Activated CD8-positive, alpha-beta memory T cell treated with anti-CD3 and anti-CD28 coated beads, Interleukin-2, amount 50 U/mL, for 24 hours (primary cell): ENCODE results near the gene SLC44A1.

Experiments
- DNase-seq: peaks from one replicate; pipeline ENCODE4 v3.0.0-alpha.2; 2020; ENCODE audit errors: extremely low read depth

Gene SLC44A1

GRCh38 chr9:105338308-105338707 lies 93.9 kb downstream of the SLC44A1 start:
- DNase-seq, result no peak

DNA sequence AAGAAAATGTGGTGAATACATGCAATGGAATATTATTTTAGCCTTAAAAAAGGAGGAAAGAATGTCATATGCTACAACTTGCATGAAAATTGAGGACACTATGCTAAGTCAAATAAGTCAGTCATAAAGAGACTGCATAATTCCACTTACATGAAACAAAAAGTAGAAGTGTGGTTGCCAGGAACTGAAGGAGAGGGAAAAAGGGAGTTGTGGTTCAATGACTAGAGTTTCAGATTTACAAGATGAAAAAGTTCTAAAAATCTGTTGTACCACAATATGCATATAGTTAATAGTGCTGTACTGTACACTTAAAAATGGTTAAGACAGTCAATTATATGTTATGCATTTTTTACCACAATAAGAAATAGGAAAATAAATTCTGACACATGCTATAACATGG lies 95.4 kb downstream of the SLC44A1 start:
- no peak for DNase-seq

DNA sequence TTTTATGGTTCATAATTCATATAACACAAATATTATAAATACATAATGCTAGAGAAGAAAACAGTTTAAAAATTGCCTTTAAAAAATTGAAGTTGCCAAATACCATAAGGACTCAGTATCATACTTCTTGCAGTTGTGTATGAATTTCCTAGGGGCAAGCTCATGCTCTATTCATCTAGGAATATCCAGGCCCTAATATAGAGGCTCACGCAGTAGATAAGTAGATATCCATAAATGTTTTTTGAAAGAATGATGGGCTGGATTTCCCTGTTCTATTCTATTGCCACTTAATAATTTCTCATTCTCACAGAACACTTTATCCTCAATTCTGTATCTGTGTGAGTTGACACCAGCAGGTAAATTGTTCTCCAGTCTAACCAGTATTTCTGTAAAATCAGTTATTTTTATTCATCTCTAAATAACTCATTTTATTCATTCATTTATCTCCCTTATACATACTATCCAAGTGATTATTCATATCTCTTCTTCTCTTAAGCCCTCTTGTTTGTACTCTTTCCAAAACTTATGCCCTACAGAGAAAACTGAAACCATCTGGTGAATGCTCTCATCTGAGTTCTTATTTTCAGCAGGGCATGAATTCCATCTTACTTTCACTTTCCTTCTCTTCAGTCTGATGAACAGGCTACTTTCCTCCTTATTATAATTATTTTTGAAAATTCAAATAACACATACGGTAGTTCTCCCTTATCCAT lies 97.1 kb downstream of the SLC44A1 start:
- DNase-seq, result no peak

GRCh38 chr9:105342147-105342505 lies 97.7 kb downstream of the SLC44A1 start:
- no peak for DNase-seq

DNA sequence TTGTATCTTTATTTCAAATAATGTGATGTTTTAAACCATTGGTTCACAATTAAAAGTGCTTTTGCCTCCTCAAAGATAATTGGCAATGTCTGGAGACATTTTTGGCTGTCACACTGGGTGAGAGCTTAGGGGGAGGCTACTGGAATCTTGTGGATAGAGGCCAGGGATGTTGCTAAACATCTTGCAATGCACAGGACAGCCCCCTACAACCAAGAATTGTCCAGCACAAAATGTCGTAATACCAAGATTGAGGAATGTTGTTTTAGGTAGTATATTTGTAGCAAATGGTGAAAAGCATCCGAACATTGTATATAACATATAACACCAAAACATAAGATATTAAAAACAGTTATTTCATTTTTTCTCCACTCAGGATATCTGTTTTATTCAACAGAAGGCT lies 99.8 kb downstream of the SLC44A1 start:
- DNase-seq, result no peak

- no peak for DNase-seq
Measured at GRCh38 chr9:105345626-105346025, 101.2 kb downstream of the SLC44A1 start.

DNA sequence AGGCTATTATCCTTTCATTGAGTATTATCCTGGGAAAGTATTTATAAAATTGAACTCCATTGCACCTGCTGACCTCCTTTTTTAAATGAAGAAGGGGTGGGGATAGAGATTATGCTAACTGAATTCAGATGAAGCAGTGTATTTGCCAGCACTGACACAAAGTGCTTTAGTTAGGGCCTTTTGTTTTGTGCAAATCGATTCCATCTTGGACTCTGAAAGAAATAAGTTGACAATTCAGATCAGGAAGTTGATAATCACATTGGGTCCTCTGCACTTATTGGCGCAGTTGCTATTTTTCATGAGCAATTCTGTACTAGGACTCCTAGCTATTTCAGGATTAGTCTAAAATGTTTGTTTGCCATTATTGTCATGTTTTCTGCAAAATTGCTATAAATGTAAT lies 101.8 kb downstream of the SLC44A1 start:
- DNase-seq, result no peak

- DNase-seq, result no peak
Measured at GRCh38 chr9:105354448-105354847, 110.0 kb downstream of the SLC44A1 start.

GRCh38 chr9:105355781-105356180 lies 111.3 kb downstream of the SLC44A1 start:
- DNase-seq, result no peak

DNA sequence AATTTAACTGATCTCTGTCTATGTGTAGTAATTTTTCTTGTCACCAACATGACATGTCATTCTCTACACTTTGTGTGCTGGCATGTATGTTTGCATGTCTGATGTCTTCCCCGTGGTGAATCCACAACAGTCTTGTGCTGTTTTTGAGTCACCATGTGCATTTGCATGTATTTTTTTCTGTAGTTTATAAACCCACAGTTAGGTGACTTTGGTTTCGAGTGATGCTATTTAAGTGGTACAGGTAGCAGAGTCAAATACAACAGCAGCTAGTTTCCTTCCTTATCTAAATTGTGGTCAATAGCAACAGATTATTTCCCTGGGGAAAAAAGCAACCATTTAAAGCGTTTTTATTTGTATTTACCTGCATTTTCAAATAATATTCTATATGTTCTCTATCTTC lies 113.5 kb downstream of the SLC44A1 start:
- no peak for DNase-seq

- peak; percentile 6 for DNase-seq
Measured at GRCh38 chr9:105359892-105360291, 115.4 kb downstream of the SLC44A1 start.

GRCh38 chr9:105360344-105360743 lies 115.9 kb downstream of the SLC44A1 start:
- DNase-seq, result no peak

GRCh38 chr9:105361873-105362272 lies 117.4 kb downstream of the SLC44A1 start:
- DNase-seq, result no peak

- no peak for DNase-seq
Measured at GRCh38 chr9:105362470-105362869, 118.0 kb downstream of the SLC44A1 start.

DNA sequence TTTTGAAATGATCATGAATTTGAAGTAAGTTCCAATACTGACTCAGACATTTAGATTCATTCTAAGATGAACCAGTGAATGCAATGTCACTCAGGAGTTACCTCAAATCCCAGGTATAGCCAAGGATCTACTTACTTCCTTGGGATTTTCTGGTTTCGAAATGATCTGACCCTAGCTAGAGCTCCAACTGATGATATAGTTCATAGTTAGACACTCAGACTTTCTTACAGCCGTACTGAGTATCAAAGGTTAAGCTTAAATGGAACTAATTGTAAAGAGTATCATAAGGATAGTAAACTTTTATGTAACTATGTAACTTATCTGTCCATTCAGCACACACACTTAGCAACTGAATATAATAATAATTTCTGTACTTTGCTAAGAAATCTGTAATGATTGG lies 119.4 kb downstream of the SLC44A1 start:
- no peak for DNase-seq

DNA sequence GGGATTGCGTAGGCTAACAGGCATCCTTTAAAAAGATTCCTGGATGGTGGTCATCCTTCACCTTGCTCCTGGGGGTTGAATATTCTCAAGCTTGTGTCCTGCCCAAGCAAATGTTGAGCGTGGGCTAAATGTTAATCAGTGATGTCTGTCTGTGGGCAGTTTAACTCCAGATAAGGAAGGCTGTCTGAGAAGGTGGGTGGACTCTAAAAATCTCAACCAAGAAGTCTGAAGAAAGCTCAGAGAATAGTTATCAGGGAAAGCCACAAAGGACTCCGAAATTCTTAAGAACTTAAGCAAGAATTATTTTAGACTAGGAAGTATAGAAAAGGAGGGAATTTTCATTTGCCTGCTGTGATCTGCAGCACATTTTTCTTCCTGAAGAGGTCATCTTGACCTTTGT lies 125.5 kb downstream of the SLC44A1 start:
- no peak for DNase-seq

- no peak for DNase-seq
Measured at GRCh38 chr9:105373723-105374122, 129.3 kb downstream of the SLC44A1 start.

GRCh38 chr9:105375323-105375722 lies 130.9 kb downstream of the SLC44A1 start:
- no peak for DNase-seq

GRCh38 chr9:105376893-105377292 lies 132.4 kb downstream of the SLC44A1 start:
- DNase-seq, result no peak

DNA sequence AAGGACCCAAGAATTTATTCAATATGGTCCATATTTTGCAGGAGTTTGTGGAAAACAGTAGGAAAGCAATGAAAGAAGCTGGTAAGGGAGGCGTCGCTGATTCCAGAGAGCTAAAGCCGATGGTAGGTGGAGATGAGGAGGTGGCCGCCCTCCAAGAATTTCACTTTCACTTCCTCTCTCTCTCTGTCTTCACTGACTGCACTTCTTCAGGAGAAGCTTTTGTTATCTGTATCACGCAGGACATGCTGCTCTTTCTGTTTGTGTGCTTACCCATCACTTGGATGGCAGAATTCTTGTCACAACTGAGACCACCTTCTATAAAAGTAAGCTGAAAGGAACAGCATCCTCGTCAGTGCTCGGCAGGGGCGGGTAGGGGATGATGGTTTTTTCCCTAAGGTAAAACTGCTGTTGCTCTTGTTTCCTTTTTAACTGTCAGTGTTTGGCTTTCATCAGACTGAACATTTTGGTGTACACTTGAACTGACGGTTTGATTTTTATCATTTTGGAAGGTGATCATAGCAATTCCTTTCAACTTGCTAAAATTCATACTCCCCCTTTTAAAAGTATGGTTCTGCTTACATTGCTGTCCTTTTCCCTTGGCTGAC lies 141.0 kb downstream of the SLC44A1 start:
- DNase-seq, result no peak

GRCh38 chr9:105389796-105390195 lies 145.3 kb downstream of the SLC44A1 start:
- DNase-seq, result no peak

DNA sequence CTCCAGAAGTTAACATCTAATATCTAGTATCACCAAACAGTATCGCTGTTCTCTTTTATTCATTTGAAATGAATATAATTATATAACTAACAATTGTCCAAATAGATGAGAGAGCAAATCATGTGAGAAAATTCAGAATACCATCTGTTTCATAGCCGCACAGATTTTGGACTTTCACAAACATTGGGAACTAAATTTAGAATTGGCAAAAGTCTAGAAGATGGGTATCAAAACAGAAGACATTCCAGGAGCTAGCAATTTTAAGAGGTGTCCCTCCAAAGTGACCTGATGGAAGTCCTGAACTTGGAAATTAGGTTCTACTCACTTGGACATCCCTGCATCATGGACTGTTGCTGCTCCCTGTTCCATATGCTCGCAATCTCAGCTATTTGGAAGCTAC lies 146.4 kb downstream of the SLC44A1 start:
- no peak for DNase-seq

DNA sequence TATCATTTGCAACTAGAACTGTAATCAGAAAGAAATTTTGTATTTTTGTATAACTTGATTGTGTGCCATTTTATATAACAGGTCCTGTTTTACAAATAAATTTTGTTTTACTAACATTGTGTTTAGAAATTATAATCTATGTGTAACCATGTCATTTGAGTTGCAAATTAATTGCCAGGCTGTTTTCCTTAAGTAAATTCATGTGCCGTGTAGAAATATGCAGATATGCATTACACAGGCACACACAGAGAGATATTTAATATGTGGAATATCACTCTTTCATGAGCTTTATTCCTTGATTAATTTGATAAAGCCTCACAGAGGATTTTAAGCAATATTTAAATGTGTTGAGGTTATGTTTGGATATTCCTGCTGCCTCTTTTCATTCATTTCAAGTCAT lies 146.8 kb downstream of the SLC44A1 start:
- DNase-seq, result no peak

DNA sequence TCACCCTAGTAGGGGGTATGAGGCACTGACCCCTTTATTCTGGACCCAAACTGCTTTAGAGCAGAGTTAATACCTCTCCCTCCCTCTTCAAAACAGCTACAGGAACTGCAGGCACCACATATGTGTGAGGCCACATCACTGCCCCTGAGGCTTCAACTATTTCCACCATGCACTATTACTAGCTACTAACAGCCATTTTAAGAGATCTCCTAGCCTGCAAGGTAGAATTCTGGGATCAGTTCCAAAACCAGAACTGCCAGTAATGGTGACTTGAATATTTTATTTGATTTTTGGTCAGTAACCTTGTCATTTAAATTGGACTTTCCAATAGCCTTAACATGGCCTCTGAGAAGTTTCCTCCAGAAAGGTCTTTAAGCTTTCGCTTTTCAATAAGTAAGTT lies 148.1 kb downstream of the SLC44A1 start:
- no peak for DNase-seq
